Left ventricle myocardium inferior (tissue), 1 donor: ENCODE measurements around the gene RNF157. TPM values are rescaled to one million over a fixed set of nuclear protein-coding genes. Genes with fewer than 3 reads are reported as not detected.
A peak's percentile ranks its signal among the peaks of the same experiment; 100 is the strongest.

Source experiments
- DNase-seq: peaks from one replicate; pipeline ENCODE4 v3.0.0-alpha.2; 2020
- H3K27ac ChIP-seq: fragments of 200-600 bp; replicated peaks from 2 replicates; pipeline ENCODE4 v1.8.0; 2021
- H3K27me3 ChIP-seq: fragments of 200-600 bp; 2 replicates; pipeline ENCODE4 v1.8.0; 2021; ENCODE audit warnings: low read depth
- H3K36me3 ChIP-seq: fragments of 200-600 bp; 2 replicates; pipeline ENCODE4 v1.8.0; 2021
- H3K4me1 ChIP-seq: fragments of 200-600 bp; 2 replicates; pipeline ENCODE4 v1.8.0; 2021
- H3K4me3 ChIP-seq: fragments of 200-600 bp; 2 replicates; pipeline ENCODE4 v1.8.0; 2021; ENCODE audit warnings: mild to moderate bottlenecking, moderate library complexity
- H3K9me3 ChIP-seq: fragments of 200-600 bp; replicated peaks from 2 replicates; pipeline ENCODE4 v1.8.0; 2021
- intact Hi-C: fragments of 100-400 bp; cut with micrococcal nuclease; formaldehyde crosslinking; loops from one replicate; pipeline ENCODE4 v1.11.0; 2022
- total RNA-seq: library from RNA; stranded (reverse); fragmentation: NEBNext Ultra II Directional; extraction: Animal tissue kit (Norgen Biotek cat#: 25700); gene quantifications from one replicate; pipeline ENCODE4 v1.2.1, GENCODE V29; 2021
- TF ChIP-seq, protein P1 (sequence below): fragments of 200-600 bp; IDR thresholded peaks from 2 replicates; pipeline ENCODE4 v1.8.0; 2021; ENCODE audit warnings: antibody characterized with exemption, mild to moderate bottlenecking, borderline replicate concordance
- donor health status: DM: no; HTN: yes; CAD: no; lungs with severe emphysema.

RNF157 gene
- total RNA-seq, 1 donor from 2014 or later, result 4.8 TPM

DNA sequence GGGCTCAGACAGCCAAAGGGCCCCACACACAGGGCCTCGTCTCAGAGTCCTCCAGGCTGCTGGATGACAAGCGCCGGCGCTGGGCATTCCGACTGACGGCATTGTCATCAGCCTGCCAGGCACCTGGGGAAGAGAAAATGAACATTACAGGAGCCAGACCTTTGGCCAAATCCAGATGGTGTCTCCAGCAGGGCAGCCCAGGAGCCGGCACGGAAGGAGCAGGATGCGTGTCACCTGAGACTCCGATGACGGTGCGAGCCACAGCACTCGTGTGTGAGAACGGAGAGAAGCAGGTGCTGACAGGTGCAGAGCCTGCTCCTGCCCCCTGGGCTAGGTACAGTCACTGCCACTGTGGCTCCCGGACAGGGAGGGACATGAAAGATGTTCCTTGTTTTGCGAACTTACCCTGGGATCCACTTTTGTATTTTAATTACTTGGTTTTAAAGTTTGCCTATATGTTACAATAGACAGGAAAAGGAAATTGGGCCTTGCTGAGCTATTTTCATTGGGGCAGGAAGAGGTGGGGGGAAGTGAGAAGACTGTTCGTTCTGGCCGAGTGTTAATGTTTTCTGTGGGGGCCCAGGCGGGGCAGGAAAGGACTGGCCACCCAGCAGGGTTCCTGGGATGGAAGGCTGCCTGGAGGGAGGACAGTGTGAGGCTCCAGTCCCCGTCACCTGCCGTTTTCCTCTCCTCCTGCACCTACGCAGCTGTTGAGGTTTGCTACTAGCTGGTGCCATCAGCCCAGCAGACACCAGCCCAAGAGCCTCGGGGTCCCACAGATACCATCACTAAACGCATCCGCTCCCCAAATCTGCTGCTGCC is 94.9 kb downstream of the RNF157 start:
- Histone ChIP-seq H3K9me3 (no peaks in the 10 kb centered on the region), H3K4me1 (peaks cover 56% of the 10 kb centered on the region), H3K36me3 (no peaks in the 10 kb centered on the region), H3K27ac (peak overlapping the region; percentile 41), H3K4me3 (peak overlapping the region; percentile 25), H3K27me3 (peaks cover 6% of the 10 kb centered on the region)
- intact Hi-C loops, result no loop called here
- DNase-seq, result no peak
- TF ChIP-seq, protein P1, sequence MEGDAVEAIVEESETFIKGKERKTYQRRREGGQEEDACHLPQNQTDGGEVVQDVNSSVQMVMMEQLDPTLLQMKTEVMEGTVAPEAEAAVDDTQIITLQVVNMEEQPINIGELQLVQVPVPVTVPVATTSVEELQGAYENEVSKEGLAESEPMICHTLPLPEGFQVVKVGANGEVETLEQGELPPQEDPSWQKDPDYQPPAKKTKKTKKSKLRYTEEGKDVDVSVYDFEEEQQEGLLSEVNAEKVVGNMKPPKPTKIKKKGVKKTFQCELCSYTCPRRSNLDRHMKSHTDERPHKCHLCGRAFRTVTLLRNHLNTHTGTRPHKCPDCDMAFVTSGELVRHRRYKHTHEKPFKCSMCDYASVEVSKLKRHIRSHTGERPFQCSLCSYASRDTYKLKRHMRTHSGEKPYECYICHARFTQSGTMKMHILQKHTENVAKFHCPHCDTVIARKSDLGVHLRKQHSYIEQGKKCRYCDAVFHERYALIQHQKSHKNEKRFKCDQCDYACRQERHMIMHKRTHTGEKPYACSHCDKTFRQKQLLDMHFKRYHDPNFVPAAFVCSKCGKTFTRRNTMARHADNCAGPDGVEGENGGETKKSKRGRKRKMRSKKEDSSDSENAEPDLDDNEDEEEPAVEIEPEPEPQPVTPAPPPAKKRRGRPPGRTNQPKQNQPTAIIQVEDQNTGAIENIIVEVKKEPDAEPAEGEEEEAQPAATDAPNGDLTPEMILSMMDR, result no peak

DNA sequence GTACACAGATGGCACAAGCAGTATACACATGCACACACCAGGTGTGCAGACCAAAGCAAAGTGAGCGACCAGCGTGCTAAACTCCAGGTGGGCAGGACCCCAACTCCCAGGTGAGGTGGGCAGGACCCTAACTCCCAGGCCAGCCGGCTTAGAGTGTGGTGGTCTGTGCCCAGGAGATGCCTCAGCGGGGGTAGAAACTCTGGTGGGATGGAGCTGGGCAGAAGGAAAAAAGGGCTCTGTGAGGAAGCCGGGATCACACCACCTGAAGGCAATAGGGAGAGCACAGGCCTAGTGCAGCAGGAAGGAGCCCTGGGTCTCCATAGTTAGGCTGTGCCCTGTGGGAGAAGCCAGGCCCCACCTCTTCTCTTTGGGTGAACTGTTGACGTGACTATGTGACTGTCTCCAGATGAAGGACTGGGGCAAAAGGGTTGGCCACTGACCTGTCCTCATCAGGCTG is 97.7 kb downstream of the RNF157 start:
- no peaks in the 10 kb centered on the region for H3K9me3 ChIP-seq
- no peak for DNase-seq
- H3K4me1 ChIP-seq, result peaks cover 73% of the 10 kb centered on the region
- no peak overlapping the region for H3K4me3 ChIP-seq
- no peaks in the 10 kb centered on the region for H3K36me3 ChIP-seq
- intact Hi-C loops, result no loop called here
- peaks cover 34% of the 10 kb centered on the region for H3K27me3 ChIP-seq
- TF ChIP-seq, protein P1, result no peak
- H3K27ac ChIP-seq, result no peak overlapping the region

DNA sequence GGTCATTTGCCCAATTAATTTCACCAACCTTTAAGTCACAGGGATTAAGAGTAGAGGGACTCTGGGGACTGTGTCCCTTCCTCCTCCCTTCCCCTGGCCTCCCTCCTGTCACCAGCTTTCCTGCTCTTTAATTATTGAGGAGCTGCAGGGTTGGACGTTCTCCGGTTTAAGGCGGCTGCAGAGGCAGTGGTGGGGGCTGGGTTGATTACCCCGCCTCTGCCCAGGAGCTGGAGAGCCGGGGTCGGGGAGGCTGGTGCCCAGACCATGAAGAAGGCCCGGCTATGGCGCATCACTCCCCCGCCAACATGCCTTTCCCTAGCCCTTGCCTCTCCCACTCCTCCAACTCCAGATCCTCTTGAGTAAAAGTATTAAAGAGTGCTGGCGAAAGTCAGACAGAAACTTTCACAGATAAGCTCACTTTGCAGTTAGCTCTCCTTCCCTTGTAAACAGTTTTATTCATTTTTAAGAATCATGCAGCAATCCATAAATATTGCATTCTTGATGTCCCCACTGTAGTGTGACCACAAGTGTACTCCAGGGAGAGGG is 98.2 kb downstream of the RNF157 start:
- no peaks in the 10 kb centered on the region for H3K9me3 ChIP-seq
- H3K27ac ChIP-seq, result no peak overlapping the region
- intact Hi-C loops, result no loop called here
- peak overlapping the region; percentile 67 for H3K4me3 ChIP-seq
- TF ChIP-seq, protein P1, result no peak
- H3K27me3 ChIP-seq, result peaks cover 39% of the 10 kb centered on the region
- no peak for DNase-seq
- no peaks in the 10 kb centered on the region for H3K36me3 ChIP-seq
- peaks cover 72% of the 10 kb centered on the region for H3K4me1 ChIP-seq

DNA sequence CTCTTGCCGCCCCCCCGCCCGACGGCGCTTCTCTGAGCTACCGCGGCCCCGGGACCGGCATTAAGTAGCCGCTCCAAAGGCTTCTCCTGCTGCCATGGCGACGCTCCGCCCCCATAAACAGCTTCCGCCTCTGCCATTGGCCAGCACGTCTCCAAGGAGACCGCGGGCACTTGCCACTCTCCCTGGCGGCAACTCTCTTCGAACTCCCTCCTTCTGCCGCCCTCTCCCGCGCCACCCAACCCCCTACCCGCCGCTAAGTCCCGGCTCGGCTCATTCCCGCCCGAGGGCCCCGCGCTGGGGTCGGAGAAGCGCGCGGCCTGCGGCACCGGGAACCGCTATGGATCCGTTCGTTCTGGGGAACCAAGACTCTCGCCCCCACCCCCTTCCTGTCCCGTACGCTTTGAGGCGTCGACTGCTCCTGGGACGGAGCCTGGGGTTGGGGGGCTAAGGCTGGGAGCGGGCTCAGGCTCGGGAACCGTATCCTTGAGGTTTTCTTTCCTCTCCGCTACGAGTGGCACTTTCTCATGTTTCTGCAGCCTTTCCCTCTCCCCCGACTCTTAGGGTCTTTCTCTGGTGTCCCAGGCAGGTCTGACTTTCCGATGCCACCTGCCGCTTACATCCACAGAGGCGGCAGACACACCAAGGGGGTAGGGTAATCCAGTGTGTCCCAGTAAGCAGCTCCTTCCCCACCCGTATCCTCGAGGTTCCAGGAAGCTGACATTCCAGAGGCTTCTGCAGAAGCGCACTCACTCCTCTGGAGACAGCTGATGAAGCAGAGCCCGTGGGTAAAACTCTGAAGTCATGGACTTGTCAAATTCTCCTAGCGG is 98.9 kb downstream of the RNF157 start, which contains the start of gene FOXJ1:
FOXJ1 (minus strand) TSS at position 34 of the 827 bp plus-strand sequence. CDS start 850 bp downstream, outside the sequence.
- H3K4me1 ChIP-seq, result peaks cover 69% of the 10 kb centered on the region
- no peaks in the 10 kb centered on the region for H3K9me3 ChIP-seq
- intact Hi-C loops, result no loop called here
- peak within 1 kb of the TSS; percentile 67 for H3K4me3 ChIP-seq
- TF ChIP-seq, protein P1, result no peak
- H3K27me3 ChIP-seq, result peaks cover 46% of the 10 kb centered on the region
- DNase-seq, result peak; percentile 83
- no peaks in the 10 kb centered on the region for H3K36me3 ChIP-seq
- no peak within 1 kb of the TSS for H3K27ac ChIP-seq

DNA sequence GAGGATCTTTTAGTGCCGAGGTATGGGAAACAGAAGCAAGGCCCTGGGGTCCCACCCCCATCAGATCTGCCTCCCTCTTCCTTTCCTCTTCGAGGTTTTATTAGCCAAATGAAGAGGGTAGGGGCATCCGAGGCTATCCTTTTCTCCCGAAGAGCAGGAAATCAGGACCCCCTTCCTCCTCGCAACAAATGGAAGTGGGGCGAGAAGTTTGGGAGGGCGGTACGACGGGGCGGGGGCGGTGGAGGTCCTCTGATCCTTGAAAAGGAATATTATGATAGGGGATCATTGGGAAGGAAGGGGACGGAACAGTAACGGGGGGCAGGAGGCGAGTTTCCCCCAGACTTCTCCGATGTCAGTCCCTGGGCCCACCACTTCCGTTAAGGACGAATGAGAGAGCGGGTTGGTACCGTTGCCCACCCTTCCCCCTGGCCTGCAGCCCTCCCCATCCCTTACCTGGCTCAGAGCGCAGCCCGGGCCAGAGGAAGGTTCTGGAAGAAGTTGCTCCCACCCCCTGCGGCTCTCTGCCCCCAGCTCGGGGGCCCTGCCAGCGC is 99.6 kb downstream of the RNF157 start:
- H3K27me3 ChIP-seq, result peaks cover 53% of the 10 kb centered on the region
- no peaks in the 10 kb centered on the region for H3K36me3 ChIP-seq
- DNase-seq, result no peak
- intact Hi-C loops, result no loop called here
- peaks cover 62% of the 10 kb centered on the region for H3K4me1 ChIP-seq
- H3K9me3 ChIP-seq, result no peaks in the 10 kb centered on the region
- TF ChIP-seq, protein P1, result no peak
- no peak overlapping the region for H3K27ac ChIP-seq
- H3K4me3 ChIP-seq, result peak overlapping the region; percentile 67
